MCF 10A (cell line): ENCODE results near the gene PXYLP1. TPM values are rescaled to one million over a fixed set of nuclear protein-coding genes. Genes with fewer than 3 reads are reported as not detected.
A peak's percentile ranks its signal among the peaks of the same experiment; 100 is the strongest.

Source experiments
- BruUV-seq: library from RNA; stranded (reverse); fragments of 400-500 nt; replicated peaks from 2 replicates; lab custom pipeline; 2021; lab: Mats Ljungman, UMichigan
- CTCF ChIA-PET: fragments of 300-600 bp; sonication (Branson Sonifier 250); formaldehyde crosslinking; extraction: SDS; loops from one replicate; lab custom pipeline; 2021; ENCODE audit warnings: antibody characterized with exemption, inconsistent platforms; lab: Yijun Ruan, JAX
- POLR2A ChIA-PET: fragments of 300-600, 350-650 bp; sonication (Branson Sonifier 250); formaldehyde crosslinking; extraction: SDS; loops from one replicate; lab custom pipeline; 2020; ENCODE audit warnings: antibody characterized with exemption, inconsistent platforms; lab: Yijun Ruan, JAX
- DNase-seq: peaks from one replicate; pipeline ENCODE4 v3.0.0-alpha.2; 2018; ENCODE audit not compliant: unreplicated experiment
- H3K27ac Mint-ChIP-seq: one replicate; pipeline ENCODE4 v1.8.0; 2022; ENCODE audit warnings: mild to moderate bottlenecking, low read depth, mixed read lengths; ENCODE audit not compliant: unreplicated experiment
- H3K27me3 Mint-ChIP-seq: one replicate; pipeline ENCODE4 v1.8.0; 2022; ENCODE audit warnings: mixed read lengths; ENCODE audit not compliant: insufficient read depth, unreplicated experiment
- H3K36me3 Mint-ChIP-seq: one replicate; pipeline ENCODE4 v1.8.0; 2022; ENCODE audit warnings: mild to moderate bottlenecking, moderate library complexity, mixed read lengths; ENCODE audit not compliant: insufficient read depth, unreplicated experiment
- H3K4me1 Mint-ChIP-seq: one replicate; pipeline ENCODE4 v1.8.0; 2022; ENCODE audit warnings: mixed read lengths; ENCODE audit not compliant: insufficient read depth, unreplicated experiment
- H3K4me3 Mint-ChIP-seq: one replicate; pipeline ENCODE4 v1.8.0; 2022; ENCODE audit warnings: mild to moderate bottlenecking, moderate library complexity, mixed read lengths; ENCODE audit not compliant: unreplicated experiment
- H3K9me3 Mint-ChIP-seq: one replicate; pipeline ENCODE4 v1.8.0; 2022; ENCODE audit warnings: mixed read lengths; ENCODE audit not compliant: unreplicated experiment
- CTCF ChIP-seq: fragments of 200-600 bp; IDR thresholded peaks from one replicate; pipeline ENCODE4 v1.8.0; 2022; ENCODE audit warnings: antibody characterized with exemption, mild to moderate bottlenecking; ENCODE audit not compliant: unreplicated experiment
- intact Hi-C: fragments of 100-400 bp; cut with micrococcal nuclease; formaldehyde crosslinking; loops from 2 replicates; pipeline ENCODE4 v1.14.1; 2022
- total RNA-seq: library from RNA; stranded (reverse); gene quantifications from 2 replicates; pipeline ENCODE4 v1.2.3, GENCODE V29; 2022

PXYLP1 gene
- total RNA-seq, 1 experiment from 2014 or later: 2.1 TPM

- no TSS peak for BruUV-seq
- CTCF ChIA-PET: interaction anchor here (0.6 to 5.9 kb wide), 5 partner anchors 16 to 246 kb away, joined by 3 to 35 read pairs (median 4); partner anchors contain the start of gene PXYLP1
- H3K36me3 Mint-ChIP-seq: peaks cover 6% of the 10 kb centered on the region
Measured at GRCh38 chr3:141248064-141248463, 16.4 kb downstream of the PXYLP1 start.

GRCh38 chr3:141249041-141249440 lies 17.4 kb downstream of the PXYLP1 start:
- H3K4me3 Mint-ChIP-seq: no peak overlapping the region
- no peaks in the 10 kb centered on the region for H3K27me3 Mint-ChIP-seq
- ChIA-PET CTCF (interaction anchor here (0.6 to 5.9 kb wide), 3 partner anchors 10 to 243 kb away, joined by 3 to 35 read pairs (median 4); partner anchors contain the start of gene PXYLP1), POLR2A (no interaction called here)
- no peaks in the 10 kb centered on the region for H3K9me3 Mint-ChIP-seq
- no peak overlapping the region for H3K27ac Mint-ChIP-seq
- intact Hi-C loops: no loop called here
- no peaks in the 10 kb centered on the region for H3K36me3 Mint-ChIP-seq
- DNase-seq: peak; percentile 19
- H3K4me1 Mint-ChIP-seq: no peaks in the 10 kb centered on the region
- BruUV-seq: no TSS peak
- TF ChIP-seq CTCF: no peak

More at GRCh38 chr3:141248064-141248463, 16.4 kb downstream of the PXYLP1 start:
- Mint-ChIP-seq H3K27me3 (no peaks in the 10 kb centered on the region), H3K4me3 (no peak overlapping the region), H3K27ac (no peak overlapping the region), H3K4me1 (no peaks in the 10 kb centered on the region), H3K9me3 (no peaks in the 10 kb centered on the region)
- TF ChIP-seq CTCF: no peak
- DNase-seq: no peak
- POLR2A ChIA-PET: interaction anchor here (0.7 kb wide), 1 partner anchor 11 kb away, joined by 4 read pairs; no protein-coding TSS in a partner anchor
- intact Hi-C loops: no loop called here

GRCh38 chr3:141250342-141250741 lies 18.7 kb downstream of the PXYLP1 start:
- no peak for TF ChIP-seq CTCF
- H3K9me3 Mint-ChIP-seq: no peaks in the 10 kb centered on the region
- DNase-seq: no peak
- CTCF ChIA-PET: interaction anchor here (0.6 to 5.9 kb wide), 2 partner anchors 19 to 60 kb away, joined by 3 to 35 read pairs; partner anchors contain the start of gene PXYLP1
- POLR2A ChIA-PET: no interaction called here
- H3K4me3 Mint-ChIP-seq: no peak overlapping the region
- H3K27ac Mint-ChIP-seq: no peak overlapping the region
- H3K27me3 Mint-ChIP-seq: no peaks in the 10 kb centered on the region
- intact Hi-C loops: no loop called here
- no peaks in the 10 kb centered on the region for H3K36me3 Mint-ChIP-seq
- no TSS peak for BruUV-seq
- no peaks in the 10 kb centered on the region for H3K4me1 Mint-ChIP-seq

- DNase-seq: no peak
- H3K4me1 Mint-ChIP-seq: no peaks in the 10 kb centered on the region
- H3K9me3 Mint-ChIP-seq: no peaks in the 10 kb centered on the region
- POLR2A ChIA-PET: no interaction called here
- no peak for TF ChIP-seq CTCF
- BruUV-seq: no TSS peak
- no peaks in the 10 kb centered on the region for H3K36me3 Mint-ChIP-seq
- H3K27ac Mint-ChIP-seq: no peak overlapping the region
- H3K4me3 Mint-ChIP-seq: no peak overlapping the region
- intact Hi-C loops: no loop called here
- CTCF ChIA-PET: interaction anchor here (0.6 to 5.9 kb wide), 2 partner anchors 19 to 60 kb away, joined by 3 to 35 read pairs; partner anchors contain the start of gene PXYLP1
- H3K27me3 Mint-ChIP-seq: no peaks in the 10 kb centered on the region
Measured at GRCh38 chr3:141250828-141251227, 19.2 kb downstream of the PXYLP1 start.
